Stomach (tissue), 4 donors: ENCODE measurements around the gene P3H3.
"Not testable (repeated sequence)": the region's sequence is repeated elsewhere in the genome, so short reads cannot be mapped to it uniquely, and the experiment has no call there.

Source experiments
- CTCF ChIP-seq, 7 experiments: fragments of 450-650 bp in 4 of 7; fragments of 200-600 bp in 3 of 7; sonication (generic) in 3 of 7; IDR thresholded peaks; one replicate each; pipeline ENCODE4 v1.5.1; 2016 to 2019; ENCODE audit warnings: antibody characterized with exemption in 7 of 7, control low read depth in 2 of 7, mild to moderate bottlenecking in 1 of 7
- EP300 ChIP-seq: sonication (generic); formaldehyde crosslinking; IDR thresholded peaks from one replicate; pipeline ENCODE4 v1.6.1; 2017; ENCODE audit warnings: antibody characterized with exemption
- POLR2A ChIP-seq, 4 donors: fragments of 450-650 bp; IDR thresholded peaks; one replicate each; pipeline ENCODE4 v1.6.1; 2016; ENCODE audit warnings: antibody characterized with exemption in 4 of 4, control low read depth in 2 of 4, mild to moderate bottlenecking in 1 of 4, moderate library complexity in 1 of 4
- POLR2AphosphoS5 ChIP-seq, 3 donors: sonication (generic); formaldehyde crosslinking; IDR thresholded peaks; one replicate each; pipeline ENCODE4 v1.6.1; 2016; ENCODE audit warnings: antibody characterized with exemption in 3 of 3

GRCh38 chr12:6886206-6886999 lies 58.2 kb downstream of the P3H3 start:
- not testable (repeated sequence) for TF ChIP-seq CTCF (IDR thresholded peaks at IDR 0.05); POLR2A (IDR thresholded peaks at IDR 0.05); EP300; POLR2AphosphoS5 (IDR thresholded peaks at IDR 0.05)
